Hematopoietic multipotent progenitor cell (in vitro differentiated cells): Measurements from ENCODE around the gene FICD. TPM values are rescaled to one million over a fixed set of nuclear protein-coding genes. Genes with fewer than 3 reads are reported as not detected.
"Not testable (repeated sequence)": the region's sequence is repeated elsewhere in the genome, so short reads cannot be mapped to it uniquely, and the experiment has no call there.

Source experiments
- DNase-seq, 3 donors: peaks; one replicate each; pipeline ENCODE4 v3.0.0-alpha.2; 2011 to 2015; ENCODE audit warnings: low read depth in 2 of 3, low spot score in 2 of 3
- total RNA-seq: library from RNA; depleted of rRNA; stranded (reverse); fragments of >200 nt; gene quantifications from one replicate; pipeline ENCODE4 v1.2.3, GENCODE V29; 2012

FICD gene
- total RNA-seq: 6.5 TPM

- DNase-seq: peak; percentile 94 to 99 (median 99)
Measured at GRCh38 chr12:108514973-108515814, at the start of gene FICD. Gene FICD, plus strand, starts transcription at chr12:108515277. Its CDS starts 1,696 bp downstream, at chr12:108516973.

DNA sequence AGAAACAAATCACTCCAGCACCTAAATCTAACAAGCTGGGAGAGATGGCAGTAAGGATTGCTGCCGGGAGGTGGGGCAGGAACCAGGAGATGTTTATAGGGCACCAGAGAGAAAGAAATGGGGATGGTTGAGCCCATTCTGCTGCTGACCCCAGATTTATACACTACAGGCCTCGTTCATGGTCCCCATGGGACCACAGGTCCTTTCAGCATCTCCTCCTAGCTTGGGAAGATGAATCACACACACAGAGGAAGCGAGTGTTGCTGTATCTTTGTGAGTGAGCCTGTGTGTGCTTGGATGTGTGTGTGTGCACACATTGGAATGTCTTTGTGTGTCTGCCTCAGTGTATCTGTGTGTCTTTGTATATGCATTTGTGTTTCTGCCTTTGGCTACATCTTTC lies 49.7 kb upstream of the FICD start:
- DNase-seq: no peak

DNA sequence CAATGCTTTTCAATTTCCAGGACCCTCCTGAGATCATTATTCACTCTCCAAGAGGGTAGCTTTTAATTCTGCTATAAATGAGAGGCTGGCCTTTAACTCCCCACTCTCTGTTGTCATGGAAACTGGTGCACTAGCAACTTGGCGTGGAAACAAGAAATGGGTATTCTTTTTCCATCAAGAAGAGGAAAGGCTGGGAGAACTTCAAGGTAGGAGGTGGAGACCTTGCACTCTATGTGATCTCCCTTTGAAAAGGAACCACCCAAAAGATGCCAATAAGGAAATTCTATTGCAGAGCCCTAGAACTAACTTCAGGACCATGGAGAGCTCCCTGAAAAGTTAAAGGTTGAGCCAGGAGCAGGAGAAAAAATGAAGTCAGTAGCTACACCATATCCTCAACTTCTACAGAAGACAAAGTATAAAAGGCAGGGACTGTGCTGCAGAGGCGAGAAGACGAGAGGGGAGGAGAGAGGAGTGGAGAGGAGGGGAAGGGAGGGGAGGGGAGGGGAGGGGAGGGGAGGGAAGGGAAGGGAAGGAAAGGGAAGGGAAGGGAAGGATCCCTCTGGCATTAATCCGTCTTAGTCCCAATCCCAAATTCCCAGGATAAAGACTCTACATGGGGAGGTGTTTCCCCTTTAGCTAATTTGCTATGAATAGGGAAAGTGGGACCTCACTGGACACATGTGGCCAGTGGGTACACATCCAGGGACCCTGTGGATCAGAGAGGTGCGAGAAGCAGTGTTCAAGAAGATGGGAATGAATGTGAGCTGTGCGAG lies 46.7 kb upstream of the FICD start:
- DNase-seq: peak in 2 of 3 donors; percentile 37 to 76

- DNase-seq: no peak
Measured at GRCh38 chr12:108473400-108474055, 41.5 kb upstream of the FICD start.

DNA sequence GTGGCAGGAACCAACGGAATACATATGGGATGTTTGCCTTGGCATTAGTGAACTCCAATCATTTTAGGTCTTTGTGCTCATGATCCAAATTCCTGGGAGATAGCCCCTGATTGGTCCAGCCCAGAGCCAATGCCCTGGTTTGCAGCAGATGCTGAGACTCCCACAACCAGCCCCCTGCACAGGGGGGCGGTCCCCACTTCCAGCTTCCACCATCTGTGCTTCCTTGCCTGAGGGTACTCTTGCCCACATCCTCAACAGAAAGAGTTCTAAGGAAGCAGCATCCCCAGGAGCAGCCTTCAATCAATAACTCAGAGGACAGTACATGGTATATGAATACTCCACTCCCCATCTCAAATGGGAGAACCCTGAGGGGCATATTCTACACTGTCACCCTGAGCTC lies 39.7 kb upstream of the FICD start:
- DNase-seq: no peak

GRCh38 chr12:108477055-108477880 lies 37.8 kb upstream of the FICD start:
- DNase-seq: no peak

DNA sequence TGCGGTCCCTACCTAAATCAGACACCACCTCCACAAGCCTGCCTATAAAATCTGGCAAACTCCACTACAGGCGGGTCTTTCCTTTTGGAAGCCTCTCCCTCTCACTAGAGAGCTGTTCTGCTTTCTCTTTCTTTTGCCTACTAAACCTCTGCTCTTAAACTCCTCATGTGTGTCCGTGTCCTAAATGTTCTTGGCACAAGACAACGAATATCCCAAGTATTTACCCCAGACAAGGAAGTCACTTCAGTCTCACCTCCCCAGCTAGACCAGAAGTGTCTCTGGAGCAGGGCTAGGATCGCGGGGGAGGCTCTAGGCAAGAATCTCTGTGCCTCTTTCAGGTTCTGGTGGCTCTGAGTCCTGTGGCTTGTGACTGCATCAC lies 37.2 kb upstream of the FICD start:
- no peak for DNase-seq

- DNase-seq: no peak
Measured at GRCh38 chr12:108478611-108479206, 36.4 kb upstream of the FICD start.

DNA sequence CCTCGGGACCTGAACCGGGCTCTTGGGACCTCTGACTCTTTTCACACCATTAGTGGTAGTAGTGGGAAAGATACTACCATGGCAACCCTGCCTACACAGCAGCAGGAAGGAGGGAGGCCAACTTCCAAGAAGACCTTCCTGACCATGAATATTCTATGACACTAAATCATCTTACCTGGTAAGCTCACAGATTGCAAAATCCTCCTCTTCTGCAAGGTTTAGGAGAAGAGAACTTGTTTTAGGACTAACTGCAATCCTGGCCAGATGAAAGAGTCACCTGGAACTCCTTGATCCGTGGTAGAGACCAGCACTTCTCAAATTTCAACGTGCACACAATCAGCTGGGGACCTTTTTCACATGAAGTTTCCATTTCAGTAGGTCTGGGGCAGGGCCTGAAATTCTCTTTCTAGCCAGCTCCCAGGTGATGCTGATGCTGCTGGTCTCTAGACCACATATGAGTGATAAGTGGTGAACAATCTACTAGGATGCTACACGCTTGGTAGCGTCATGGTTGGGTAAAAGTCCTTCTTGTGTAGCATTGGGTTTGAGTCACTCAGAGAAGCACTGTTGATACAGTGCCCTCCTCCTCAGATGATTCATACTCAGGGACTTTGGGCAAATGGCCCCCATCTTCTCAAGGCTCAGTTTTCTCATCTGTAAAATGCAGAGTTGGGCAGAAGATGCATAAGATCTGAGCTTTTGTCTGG lies 35.6 kb upstream of the FICD start:
- no peak for DNase-seq

GRCh38 chr12:108482717-108483212 lies 32.3 kb upstream of the FICD start:
- DNase-seq: no peak

DNA sequence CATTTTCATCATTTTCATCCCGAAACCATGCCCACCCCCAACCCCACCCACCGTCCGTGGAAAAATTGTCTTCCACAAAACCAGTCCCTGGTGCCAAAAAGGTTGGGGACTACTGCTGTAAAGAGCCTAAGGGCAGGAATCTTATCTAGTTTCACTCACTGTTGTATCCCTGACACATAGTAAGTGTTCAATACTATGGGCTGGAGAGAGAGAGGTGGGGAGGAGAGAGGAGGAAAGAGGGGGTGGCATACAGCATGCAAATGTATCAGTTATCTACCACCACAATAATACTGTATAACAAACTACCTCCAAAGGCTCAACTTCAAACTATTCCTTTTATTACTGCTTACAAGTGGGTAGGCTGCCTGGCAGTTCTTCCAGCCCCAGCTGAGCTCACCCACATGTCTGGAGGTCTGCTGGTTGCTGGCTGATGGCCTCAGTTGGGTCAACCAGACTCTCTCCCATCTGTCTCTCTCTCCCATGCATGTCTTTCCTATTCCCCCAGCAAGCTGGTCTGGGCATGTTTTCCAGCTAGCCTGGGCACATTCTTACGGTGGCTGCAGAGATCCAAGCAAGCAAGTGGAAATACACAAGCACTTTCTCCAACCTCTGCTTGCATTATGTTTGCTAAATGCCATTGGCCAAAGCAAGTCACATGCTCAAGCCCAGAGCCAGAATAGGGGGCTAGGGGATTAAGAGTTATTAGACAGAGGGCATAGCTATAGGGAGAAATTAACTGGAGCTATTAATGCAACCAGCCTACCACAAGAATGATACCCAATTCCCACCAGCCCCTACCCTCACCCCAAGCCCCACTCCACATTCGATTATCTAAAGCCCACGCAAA lies 31.6 kb upstream of the FICD start:
- DNase-seq: no peak

GRCh38 chr12:108484431-108484830 lies 30.6 kb upstream of the FICD start:
- no peak for DNase-seq

- DNase-seq: no peak
Measured at GRCh38 chr12:108484845-108485244, 30.2 kb upstream of the FICD start.

DNA sequence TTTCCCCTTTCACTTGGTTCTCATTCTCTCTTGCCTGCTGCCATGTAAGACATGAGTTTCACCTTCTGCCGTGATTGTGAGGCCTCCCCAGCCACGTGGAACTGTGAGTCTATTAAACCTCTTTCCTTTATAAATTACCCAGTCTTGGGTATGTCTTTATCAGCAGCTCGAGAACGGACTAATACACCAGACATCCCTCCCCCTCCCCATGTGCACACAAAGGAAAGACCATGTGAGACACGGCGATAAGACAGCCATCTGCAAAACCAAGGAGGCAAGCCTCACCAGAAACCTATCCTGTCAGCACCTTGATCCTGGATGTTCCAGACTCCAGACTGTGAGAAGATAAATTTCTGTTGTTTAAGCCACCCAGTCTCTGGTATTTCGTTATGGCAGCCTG lies 29.7 kb upstream of the FICD start:
- not testable (repeated sequence) for DNase-seq

DNA sequence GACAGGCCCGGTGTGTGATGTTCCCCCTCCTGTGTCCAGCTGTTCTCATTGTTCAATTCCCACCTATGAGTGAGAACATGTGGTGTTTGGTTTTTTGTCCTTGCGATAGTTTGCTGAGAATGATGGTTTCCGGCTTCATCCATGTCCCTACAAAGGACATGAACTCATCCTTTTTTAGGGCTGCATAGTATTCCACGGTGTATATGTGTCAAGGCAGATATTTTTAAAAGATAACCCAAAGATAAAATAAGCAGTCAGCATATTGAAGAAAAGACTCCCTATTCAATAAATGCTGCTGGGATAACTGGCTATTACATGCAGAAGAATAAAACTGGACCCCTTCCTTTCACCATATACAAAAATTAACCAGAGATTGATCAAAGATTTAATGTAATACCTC lies 28.0 kb upstream of the FICD start:
- DNase-seq: not testable (repeated sequence)

- DNase-seq: no peak
Measured at GRCh38 chr12:108491256-108491655, 23.8 kb upstream of the FICD start.

- DNase-seq: peak in 1 of 3 donors; percentile 46
Measured at GRCh38 chr12:108495054-108495453, 20.0 kb upstream of the FICD start.

- DNase-seq: no peak
Measured at GRCh38 chr12:108495823-108496579, 19.1 kb upstream of the FICD start.
